ENCODE results near the gene PLCD1.

DNA sequence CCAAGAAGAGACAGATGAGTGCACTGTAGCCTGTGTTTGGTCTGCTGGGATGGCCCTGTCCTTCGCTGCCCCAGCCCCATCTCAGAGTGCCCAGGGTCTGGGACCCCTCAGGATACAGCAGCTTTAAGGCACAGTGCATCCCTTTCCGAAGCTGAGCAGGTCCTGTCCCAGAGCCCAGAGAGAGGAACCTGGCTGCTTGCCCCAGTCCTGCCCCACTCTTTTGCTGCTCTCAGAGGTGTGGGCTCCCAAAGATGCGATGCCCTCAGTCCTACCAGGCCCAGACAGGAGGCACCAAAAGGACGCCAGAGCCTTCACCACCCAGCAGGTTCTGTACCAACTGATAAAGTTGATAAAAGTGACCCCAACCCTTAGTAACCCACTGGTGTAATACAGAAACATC, 8.2 kb downstream of the PLCD1 start:
- TF ChIP-seq, protein P1, sequence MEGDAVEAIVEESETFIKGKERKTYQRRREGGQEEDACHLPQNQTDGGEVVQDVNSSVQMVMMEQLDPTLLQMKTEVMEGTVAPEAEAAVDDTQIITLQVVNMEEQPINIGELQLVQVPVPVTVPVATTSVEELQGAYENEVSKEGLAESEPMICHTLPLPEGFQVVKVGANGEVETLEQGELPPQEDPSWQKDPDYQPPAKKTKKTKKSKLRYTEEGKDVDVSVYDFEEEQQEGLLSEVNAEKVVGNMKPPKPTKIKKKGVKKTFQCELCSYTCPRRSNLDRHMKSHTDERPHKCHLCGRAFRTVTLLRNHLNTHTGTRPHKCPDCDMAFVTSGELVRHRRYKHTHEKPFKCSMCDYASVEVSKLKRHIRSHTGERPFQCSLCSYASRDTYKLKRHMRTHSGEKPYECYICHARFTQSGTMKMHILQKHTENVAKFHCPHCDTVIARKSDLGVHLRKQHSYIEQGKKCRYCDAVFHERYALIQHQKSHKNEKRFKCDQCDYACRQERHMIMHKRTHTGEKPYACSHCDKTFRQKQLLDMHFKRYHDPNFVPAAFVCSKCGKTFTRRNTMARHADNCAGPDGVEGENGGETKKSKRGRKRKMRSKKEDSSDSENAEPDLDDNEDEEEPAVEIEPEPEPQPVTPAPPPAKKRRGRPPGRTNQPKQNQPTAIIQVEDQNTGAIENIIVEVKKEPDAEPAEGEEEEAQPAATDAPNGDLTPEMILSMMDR (conservative IDR thresholded peaks at IDR 0.05): no peak
- no peak for TF ChIP-seq ZFX (IDR thresholded peaks at IDR 0.05)
